HG03442 (cell line): ENCODE results near the gene ZNF625.

Experiments
- ATAC-seq: cut with Tn5 transposase; IDR thresholded peaks from one replicate; pipeline ENCODE4 v1.9.1; 2021; ENCODE audit warnings: mild to moderate bottlenecking, moderate library complexity; ENCODE audit not compliant: unreplicated experiment

Gene ZNF625

GRCh38 chr19:12156223-12157058 is at the start of gene ZNF625:
ZNF625 (minus strand) TSS chr19:12156734; CDS start chr19:12156558, 176 bp downstream.
- ATAC-seq: peak; percentile 59

- ATAC-seq: no peak
These were observed 48.8 kb upstream of the ZNF625 start for GRCh38 chr19:12205296-12205695.

GRCh38 chr19:12202250-12202649 is 45.7 kb upstream of the ZNF625 start:
- ATAC-seq: no peak

GRCh38 chr19:12199757-12200419 is 43.4 kb upstream of the ZNF625 start:
- no peak for ATAC-seq

- ATAC-seq: no peak
These were observed 41.6 kb upstream of the ZNF625 start for GRCh38 chr19:12198136-12198535.

- no peak for ATAC-seq
These were observed 38.5 kb upstream of the ZNF625 start for GRCh38 chr19:12194827-12195731.

GRCh38 chr19:12187625-12188024 is 31.1 kb upstream of the ZNF625 start:
- ATAC-seq: no peak

- no peak for ATAC-seq
These were observed 23.8 kb upstream of the ZNF625 start for GRCh38 chr19:12180377-12180776.

GRCh38 chr19:12166626-12167025 is 10.1 kb upstream of the ZNF625 start:
- no peak for ATAC-seq

- ATAC-seq: no peak
These were observed 7.3 kb upstream of the ZNF625 start for GRCh38 chr19:12163826-12164225.

GRCh38 chr19:12162882-12163806 is 6.6 kb upstream of the ZNF625 start, which contains the start of gene ZNF136:
ZNF136 (plus strand) TSS chr19:12163096; CDS start chr19:12163204, 108 bp downstream.
- peak; percentile 92 for ATAC-seq

- ATAC-seq: no peak
These were observed 6.0 kb upstream of the ZNF625 start for GRCh38 chr19:12162513-12162881.

GRCh38 chr19:12159773-12160414 is 3.4 kb upstream of the ZNF625 start:
- ATAC-seq: no peak

- no peak for ATAC-seq
These were observed 1.1 kb downstream of the ZNF625 start for GRCh38 chr19:12155324-12155860.

GRCh38 chr19:12145348-12145747 is 11.2 kb downstream of the ZNF625 start:
- no peak for ATAC-seq

GRCh38 chr19:12141405-12141736 is 15.2 kb downstream of the ZNF625 start:
- ATAC-seq: no peak

- ATAC-seq: no peak
These were observed 15.8 kb downstream of the ZNF625 start for GRCh38 chr19:12140545-12141404.

GRCh38 chr19:12139885-12140544 is 16.5 kb downstream of the ZNF625 start, which contains the start of gene ZNF20:
ZNF20 (minus strand) TSS chr19:12140350; CDS start chr19:12140182, 168 bp downstream.
- ATAC-seq: peak; percentile 84
